Right ventricle myocardium superior (tissue), 1 donor: ENCODE results near the gene KLHL17. TPM values are rescaled to one million over a fixed set of nuclear protein-coding genes. Genes with fewer than 3 reads are reported as not detected.

Source experiments
- ATAC-seq: fragments of 200-7000 bp; cut with Tn5 transposase; one replicate; pipeline ENCODE4 v1.9.1; 2020; ENCODE audit warnings: mild to moderate bottlenecking; ENCODE audit not compliant: poor library complexity
- DNase-seq: peaks from one replicate; pipeline ENCODE4 v3.0.0-alpha.2; 2020
- intact Hi-C: fragments of 100-400 bp; cut with DNase I; formaldehyde crosslinking; loops from one replicate; pipeline ENCODE4 v1.11.2; 2022
- total RNA-seq: library from RNA; stranded (reverse); fragmentation: NEBNext Ultra II Directional; extraction: Animal tissue kit (Norgen Biotek cat#: 25700); gene quantifications from one replicate; pipeline ENCODE4 v1.2.1, GENCODE V29; 2021
- donor health status: DM: no; HTN: yes; CAD: no; lungs with severe emphysema.

KLHL17 gene
- total RNA-seq, 1 donor from 2014 or later, result 5.6 TPM

- intact Hi-C loops, result no loop called here
- peak; percentile 19 for DNase-seq
- no peak for ATAC-seq
Measured at GRCh38 chr1:920521-920920, 39.9 kb upstream of the KLHL17 start.

GRCh38 chr1:921011-921837 is 39.2 kb upstream of the KLHL17 start:
- ATAC-seq (peak; percentile 80), DNase-seq (peak; percentile 80)
- intact Hi-C loops, result no loop called here

- intact Hi-C loops, result no loop called here
- DNase-seq (peak; percentile 91), ATAC-seq (peak; percentile 83)
Measured at GRCh38 chr1:923131-923990, 37.0 kb upstream of the KLHL17 start, which contains the start of gene SAMD11. Gene SAMD11, plus strand, starts transcription at chr1:923923. Its CDS starts 509 bp downstream, at chr1:924432.

GRCh38 chr1:923991-924655 is 36.3 kb upstream of the KLHL17 start:
- DNase-seq (no peak), ATAC-seq (no peak)
- intact Hi-C loops, result no loop called here

GRCh38 chr1:924656-925560 is 35.5 kb upstream of the KLHL17 start:
- DNase-seq (no peak), ATAC-seq (no peak)
- intact Hi-C loops, result no loop called here

GRCh38 chr1:925561-926421 is 34.6 kb upstream of the KLHL17 start:
- DNase-seq (no peak), ATAC-seq (no peak)
- intact Hi-C loops, result no loop called here

GRCh38 chr1:927234-927633 is 33.1 kb upstream of the KLHL17 start:
- DNase-seq (no peak), ATAC-seq (no peak)
- intact Hi-C loops, result no loop called here

- no peak for DNase-seq
- no peak for ATAC-seq
- intact Hi-C loops, result no loop called here
Measured at GRCh38 chr1:927748-928147, 32.6 kb upstream of the KLHL17 start.

- DNase-seq (no peak), ATAC-seq (no peak)
- intact Hi-C loops, result no loop called here
Measured at GRCh38 chr1:928825-929661, 31.3 kb upstream of the KLHL17 start.

GRCh38 chr1:929712-930632 is 30.4 kb upstream of the KLHL17 start:
- DNase-seq (no peak), ATAC-seq (no peak)
- intact Hi-C loops, result no loop called here

- DNase-seq (no peak), ATAC-seq (no peak)
- intact Hi-C loops, result no loop called here
Measured at GRCh38 chr1:930633-931138, 29.7 kb upstream of the KLHL17 start.

- intact Hi-C loops, result no loop called here
- no peak for DNase-seq
- no peak for ATAC-seq
Measured at GRCh38 chr1:931380-932172, 28.8 kb upstream of the KLHL17 start.

- ATAC-seq (no peak), DNase-seq (no peak)
- intact Hi-C loops, result no loop called here
Measured at GRCh38 chr1:932173-932510, 28.2 kb upstream of the KLHL17 start.

GRCh38 chr1:932776-933602 is 27.4 kb upstream of the KLHL17 start:
- DNase-seq (no peak), ATAC-seq (no peak)
- intact Hi-C loops, result no loop called here
